Esophagus muscularis mucosa (tissue), 4 donors: ENCODE results near the gene GKN2. TPM values are rescaled to one million over a fixed set of nuclear protein-coding genes. Genes with fewer than 3 reads are reported as not detected.

Source experiments
- DNase-seq: peaks from one replicate; pipeline ENCODE4 v3.0.0-alpha.2; 2017; ENCODE audit errors: extremely low spot score
- H3K27ac ChIP-seq, 4 donors: fragments of 200-600 bp; sonication (generic); replicated peaks in 1 of 4; 1 replicate in 3 of 4; 2 replicates in 1 of 4; pipeline ENCODE4 v1.5.1; 2016 to 2019; ENCODE audit warnings: mild to moderate bottlenecking in 1 of 4
- H3K27me3 ChIP-seq, 4 donors: fragments of 200-600 bp; sonication (generic); one replicate each; pipeline versions ENCODE4 v1.5.1 to v1.6.0; 2016 to 2019
- H3K36me3 ChIP-seq, 4 donors: fragments of 200-600 bp; sonication (generic); one replicate each; pipeline ENCODE4 v1.5.1; 2016 to 2019
- H3K4me1 ChIP-seq, 4 donors: fragments of 200-600 bp; sonication (generic); one replicate each; pipeline ENCODE4 v1.5.1; 2016 to 2019
- H3K4me3 ChIP-seq, 4 donors: fragments of 200-600 bp; sonication (generic); 1 replicate in 2 of 4; 2 replicates in 2 of 4; pipeline ENCODE4 v1.5.1; 2016 to 2019; ENCODE audit warnings: mild to moderate bottlenecking in 4 of 4, moderate library complexity in 1 of 4
- H3K9me3 ChIP-seq, 4 donors: fragments of 200-600 bp; sonication (generic); 1 replicate in 3 of 4; 2 replicates in 1 of 4; pipeline ENCODE4 v1.5.1; 2016 to 2019
- EP300 ChIP-seq: sonication (generic); formaldehyde crosslinking; IDR thresholded peaks from one replicate; pipeline ENCODE4 v1.6.1; 2017; ENCODE audit warnings: antibody characterized with exemption
- POLR2A ChIP-seq: fragments of 450-650 bp; IDR thresholded peaks from one replicate; pipeline ENCODE4 v1.6.1; 2017; ENCODE audit warnings: antibody characterized with exemption, moderate library complexity, mild to moderate bottlenecking, low read depth
- POLR2AphosphoS5 ChIP-seq, 2 donors: sonication (generic); formaldehyde crosslinking; IDR thresholded peaks; one replicate each; pipeline ENCODE4 v1.6.1; 2017; ENCODE audit warnings: antibody characterized with exemption in 2 of 2
- WGBS: methylation state at CpG from one replicate; pipeline ENCODE4 v1.1.5; 2018; 5-methylcytosine and 5-hydroxymethylcytosine counted together
- intact Hi-C: fragments of 100-400 bp; cut with DNase I; formaldehyde crosslinking; loops from one replicate; pipeline ENCODE4 v1.15.1; 2023
- total RNA-seq, 4 donors: library from RNA; depleted of rRNA; stranded (reverse); fragments of >200 nt; gene quantifications; one replicate each; pipeline versions ENCODE4 v1.1.0 to v1.2.1, GENCODE V29; 2016
- TF ChIP-seq, protein P1 (sequence below), 3 experiments: fragments of 200-600 bp in 2 of 3; fragments of 450-650 bp in 1 of 3; sonication (generic) in 2 of 3; IDR thresholded peaks; one replicate each; pipeline ENCODE4 v1.5.1; 2017 to 2019; ENCODE audit warnings: antibody characterized with exemption in 3 of 3, mild to moderate bottlenecking in 2 of 3, moderate library complexity in 1 of 3

Gene GKN2
- total RNA-seq, 4 donors from 2014 or later = not detected

DNA sequence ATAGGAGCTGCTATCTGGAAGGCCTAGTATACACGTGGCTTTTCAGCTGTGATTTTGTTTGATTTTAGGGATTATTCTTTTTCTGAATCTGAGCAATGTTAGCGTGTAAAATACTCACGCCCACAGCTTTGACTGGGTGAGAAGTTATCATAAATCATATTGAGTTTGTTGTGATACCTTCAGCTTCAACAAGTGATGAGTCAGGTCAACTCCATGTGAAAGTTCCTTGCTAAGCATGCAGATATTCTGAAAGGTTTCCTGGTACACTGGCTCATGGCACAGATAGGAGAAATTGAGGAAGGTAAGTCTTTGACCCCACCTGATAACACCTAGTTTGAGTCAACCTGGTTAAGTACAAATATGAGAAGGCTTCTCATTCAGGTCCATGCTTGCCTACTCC is 21.6 kb upstream of the GKN2 start, which contains the start of gene GKN1:
Gene GKN1 (plus strand): TSS at position 386 of the 400 bp plus-strand sequence. CDS start 42 bp downstream, outside the sequence.
- 57% methylated on average over 3 of the region's 3 CpGs for WGBS
- H3K9me3 ChIP-seq = no peaks in the 10 kb centered on the region
- no peak within 1 kb of the TSS for H3K4me3 ChIP-seq
- no peak within 1 kb of the TSS for H3K27ac ChIP-seq
- TF ChIP-seq POLR2AphosphoS5 (IDR thresholded peaks at IDR 0.05) (no peak), POLR2A (no peak), EP300 (no peak)
- TF ChIP-seq, protein P1, sequence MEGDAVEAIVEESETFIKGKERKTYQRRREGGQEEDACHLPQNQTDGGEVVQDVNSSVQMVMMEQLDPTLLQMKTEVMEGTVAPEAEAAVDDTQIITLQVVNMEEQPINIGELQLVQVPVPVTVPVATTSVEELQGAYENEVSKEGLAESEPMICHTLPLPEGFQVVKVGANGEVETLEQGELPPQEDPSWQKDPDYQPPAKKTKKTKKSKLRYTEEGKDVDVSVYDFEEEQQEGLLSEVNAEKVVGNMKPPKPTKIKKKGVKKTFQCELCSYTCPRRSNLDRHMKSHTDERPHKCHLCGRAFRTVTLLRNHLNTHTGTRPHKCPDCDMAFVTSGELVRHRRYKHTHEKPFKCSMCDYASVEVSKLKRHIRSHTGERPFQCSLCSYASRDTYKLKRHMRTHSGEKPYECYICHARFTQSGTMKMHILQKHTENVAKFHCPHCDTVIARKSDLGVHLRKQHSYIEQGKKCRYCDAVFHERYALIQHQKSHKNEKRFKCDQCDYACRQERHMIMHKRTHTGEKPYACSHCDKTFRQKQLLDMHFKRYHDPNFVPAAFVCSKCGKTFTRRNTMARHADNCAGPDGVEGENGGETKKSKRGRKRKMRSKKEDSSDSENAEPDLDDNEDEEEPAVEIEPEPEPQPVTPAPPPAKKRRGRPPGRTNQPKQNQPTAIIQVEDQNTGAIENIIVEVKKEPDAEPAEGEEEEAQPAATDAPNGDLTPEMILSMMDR (IDR thresholded peaks at IDR 0.05) = no peak
- peaks cover 0 to 3% (median 0%) of the 10 kb centered on the region in 4 donors for H3K27me3 ChIP-seq
- DNase-seq = no peak
- H3K4me1 ChIP-seq = no peaks in the 10 kb centered on the region
- H3K36me3 ChIP-seq = no peaks in the 10 kb centered on the region
- intact Hi-C loops = no loop called here

DNA sequence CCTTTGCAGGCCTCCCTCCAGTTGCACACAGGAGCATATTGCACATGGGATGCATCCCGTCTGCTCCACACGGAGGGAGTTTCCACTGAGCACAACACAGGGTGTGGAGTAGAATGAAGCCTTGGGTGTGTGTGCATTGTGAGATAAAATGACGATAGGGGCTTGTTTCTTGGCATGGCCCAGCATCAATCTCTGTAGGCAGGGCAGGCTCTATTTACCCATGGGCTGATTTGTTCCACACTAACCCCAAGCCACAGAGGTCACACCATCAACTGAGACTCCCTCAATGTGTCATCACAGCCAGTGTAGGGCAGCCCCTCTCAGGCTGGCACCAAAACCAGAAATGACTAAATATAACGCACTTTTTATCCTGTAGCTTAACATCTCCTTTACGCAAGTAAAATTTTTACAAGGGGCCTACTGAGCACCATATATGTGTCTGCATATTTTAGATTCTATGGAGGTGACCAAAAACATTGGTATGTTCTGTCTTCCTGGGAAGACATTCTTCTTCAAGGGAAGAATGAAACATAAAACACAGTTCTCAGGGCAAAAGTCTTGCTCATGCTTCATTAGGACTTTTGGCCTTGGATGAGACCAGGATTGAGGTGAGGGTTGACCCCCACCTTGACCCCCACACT is 19.0 kb upstream of the GKN2 start:
- intact Hi-C loops = no loop called here
- Histone ChIP-seq H3K27ac (no peak overlapping the region), H3K9me3 (no peaks in the 10 kb centered on the region), H3K4me3 (no peak overlapping the region), H3K4me1 (no peaks in the 10 kb centered on the region), H3K36me3 (no peaks in the 10 kb centered on the region), H3K27me3 (peaks cover 0 to 3% (median 0%) of the 10 kb centered on the region in 4 donors)
- TF ChIP-seq POLR2AphosphoS5 (IDR thresholded peaks at IDR 0.05) (no peak), EP300 (no peak), POLR2A (no peak)
- TF ChIP-seq, protein P1 (IDR thresholded peaks at IDR 0.05) = no peak
- 56% methylated on average over 5 of the region's 5 CpGs for WGBS
- no peak for DNase-seq

DNA sequence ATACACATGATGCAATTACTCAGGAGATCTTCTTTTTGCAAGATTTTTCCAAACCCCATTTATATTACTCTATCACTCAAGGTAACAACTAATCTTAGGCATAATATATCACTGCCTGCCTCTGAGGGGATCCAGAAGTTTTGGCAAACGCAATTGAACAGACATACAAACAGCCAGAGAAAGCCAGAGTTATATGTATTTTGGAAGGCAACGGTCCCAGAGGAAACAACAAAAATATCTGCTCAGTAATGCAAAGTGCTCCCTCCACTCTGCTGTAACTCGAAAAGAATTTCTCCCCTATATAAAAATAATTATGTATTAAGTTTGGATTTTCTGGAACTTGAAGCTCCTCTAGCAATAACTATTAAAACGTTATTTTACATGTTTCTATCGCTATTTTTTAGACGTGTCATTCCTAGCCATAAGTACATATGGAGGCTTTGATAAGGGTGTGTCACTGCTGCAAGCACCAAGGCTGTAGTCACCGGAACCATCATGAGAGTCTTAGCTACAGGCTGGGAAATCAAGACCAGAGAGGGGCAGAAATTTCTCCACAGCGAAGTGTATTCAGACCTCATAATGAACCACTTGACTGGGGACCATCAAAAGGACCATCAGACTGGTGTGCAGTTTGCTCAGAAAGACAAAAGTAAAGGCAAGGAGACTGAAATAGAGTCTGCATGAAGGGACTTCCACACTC is 18.0 kb upstream of the GKN2 start:
- H3K27ac ChIP-seq = no peak overlapping the region
- no peak overlapping the region for H3K4me3 ChIP-seq
- DNase-seq = no peak
- no peaks in the 10 kb centered on the region for H3K4me1 ChIP-seq
- WGBS = 80% methylated on average over 8 of the region's 8 CpGs
- intact Hi-C loops = no loop called here
- no peaks in the 10 kb centered on the region for H3K36me3 ChIP-seq
- no peaks in the 10 kb centered on the region for H3K9me3 ChIP-seq
- peaks cover 0 to 3% (median 0%) of the 10 kb centered on the region in 4 donors for H3K27me3 ChIP-seq
- TF ChIP-seq POLR2AphosphoS5 (IDR thresholded peaks at IDR 0.05) = no peak
- no peak for TF ChIP-seq EP300
- TF ChIP-seq, protein P1 (IDR thresholded peaks at IDR 0.05) = no peak
- TF ChIP-seq POLR2A = no peak

DNA sequence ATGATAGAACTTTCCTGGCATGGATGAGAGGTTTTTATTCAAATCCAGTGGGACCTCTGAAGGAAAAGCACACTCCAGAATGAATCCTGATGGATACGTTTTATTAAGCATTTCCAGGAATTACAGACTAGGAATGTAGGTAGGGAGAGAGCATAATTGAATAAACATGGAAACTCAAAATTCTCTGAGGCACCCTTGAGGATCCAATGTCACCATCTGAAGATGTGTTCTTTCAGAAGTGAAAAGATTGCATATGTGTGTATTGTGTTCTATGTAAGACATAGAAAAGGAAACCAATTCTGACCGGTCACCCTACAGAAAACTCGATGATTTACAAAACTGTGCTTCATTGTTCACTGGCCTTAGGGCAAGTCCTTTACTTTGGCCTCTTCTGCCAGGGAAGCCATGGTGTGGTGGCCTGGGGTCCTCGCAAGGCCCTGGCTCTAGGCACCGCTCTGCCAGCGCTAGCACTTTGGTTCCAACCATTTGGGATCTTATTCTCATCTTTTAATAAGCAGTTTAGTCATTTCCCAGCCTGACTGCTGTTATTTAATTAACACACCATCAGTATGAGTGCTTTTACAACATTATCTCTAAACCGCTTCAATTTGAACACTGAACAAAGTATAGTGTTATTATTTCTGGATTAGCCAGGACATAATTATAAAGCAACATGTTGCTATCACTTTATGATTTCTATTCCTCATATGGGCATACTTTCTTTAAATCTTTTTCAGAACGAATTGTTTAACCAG is 17.2 kb upstream of the GKN2 start:
- 93% methylated on average over 8 of the region's 8 CpGs for WGBS
- DNase-seq = no peak

More for the DNA sequence above, 17.2 kb upstream of the GKN2 start:
- TF ChIP-seq, protein P1 (IDR thresholded peaks at IDR 0.05) = no peak
- TF ChIP-seq POLR2AphosphoS5 (IDR thresholded peaks at IDR 0.05) (no peak), POLR2A (no peak), EP300 (no peak)
- no peaks in the 10 kb centered on the region for H3K4me1 ChIP-seq
- intact Hi-C loops = no loop called here
- peaks cover 0 to 3% (median 0%) of the 10 kb centered on the region in 4 donors for H3K27me3 ChIP-seq
- H3K9me3 ChIP-seq = no peaks in the 10 kb centered on the region
- H3K36me3 ChIP-seq = no peaks in the 10 kb centered on the region
- no peak overlapping the region for H3K4me3 ChIP-seq
- H3K27ac ChIP-seq = no peak overlapping the region
